Measurements from ENCODE around the gene SLC41A2. TPM values are rescaled to one million over a fixed set of nuclear protein-coding genes. Genes with fewer than 3 reads are reported as not detected.

Gene SLC41A2
- total and polyA plus RNA-seq, 7 experiments from 2014 or later, result 0.08 to 12.7 (median 2.1) TPM

GRCh38 chr12:104935886-104936285 is 22.2 kb downstream of the SLC41A2 start:
- Mint-ChIP-seq H3K27ac (no peak overlapping the region), H3K4me3 (no peak overlapping the region), H3K4me1 (peaks cover 0 to 12% (median 0%) of the 10 kb centered on the region in 7 donors), H3K9me3 (peaks cover 0 to 2% (median 0%) of the 10 kb centered on the region in 11 donors), H3K36me3 (peaks cover 0 to 8% (median 0%) of the 10 kb centered on the region in 5 donors), H3K27me3 (peaks cover 0 to 9% (median 3%) of the 10 kb centered on the region in 5 donors)
- H3K9me3 ChIP-seq (ENCODE audit: control insufficient read depth in 2 of 3, low read length in 3 of 3), result no peaks in the 10 kb centered on the region
- H3K27me3 ChIP-seq (ENCODE audit: control insufficient read depth in 2 of 2, insufficient read depth in 2 of 2, low read length in 2 of 2), result no peaks in the 10 kb centered on the region
- no peaks in the 10 kb centered on the region for H3K4me1 ChIP-seq (ENCODE audit: control insufficient read depth in 2 of 2, insufficient read depth in 2 of 2, low read length in 2 of 2)
- ATAC-seq (no peak), DNase-seq (no peak)
- H3K4me3 ChIP-seq (ENCODE audit: low read length), result no peak overlapping the region
- intact Hi-C loops (cut with micrococcal nuclease), result no loop called here
- CTCF ChIA-PET, result interaction anchor here (0.6 kb wide), 1 partner anchor 171 kb away, joined by 4 read pairs; no protein-coding TSS in a partner anchor
- H3K27ac ChIP-seq (ENCODE audit: low read depth, low read length), result no peak overlapping the region
- POLR2A ChIA-PET, result no interaction called here
- H3K36me3 ChIP-seq (ENCODE audit: control insufficient read depth in 2 of 3, insufficient read depth in 3 of 3, low read length in 3 of 3), result no peaks in the 10 kb centered on the region

GRCh38 chr12:104933778-104934177 is 24.3 kb downstream of the SLC41A2 start:
- no peak overlapping the region for H3K27ac ChIP-seq (ENCODE audit: low read depth, low read length)
- H3K36me3 ChIP-seq (ENCODE audit: control insufficient read depth in 2 of 3, insufficient read depth in 3 of 3, low read length in 3 of 3), result no peaks in the 10 kb centered on the region
- no peak for DNase-seq
- Mint-ChIP-seq H3K4me3 (no peak overlapping the region), H3K4me1 (peaks cover 0 to 25% (median 0%) of the 10 kb centered on the region in 7 donors), H3K36me3 (peaks cover 0 to 8% (median 0%) of the 10 kb centered on the region in 5 donors), H3K27me3 (peaks cover 0 to 9% (median 3%) of the 10 kb centered on the region in 5 donors), H3K9me3 (peaks cover 0 to 2% (median 0%) of the 10 kb centered on the region in 11 donors), H3K27ac (no peak overlapping the region)
- H3K4me3 ChIP-seq (ENCODE audit: low read length), result no peak overlapping the region
- H3K9me3 ChIP-seq (ENCODE audit: control insufficient read depth in 2 of 3, low read length in 3 of 3), result no peaks in the 10 kb centered on the region
- CTCF ChIA-PET, result interaction anchor here (0.7 kb wide), 1 partner anchor 463 kb away, joined by 5 read pairs; no protein-coding TSS in a partner anchor
- no peak for ATAC-seq
- POLR2A ChIA-PET, result no interaction called here
- no peaks in the 10 kb centered on the region for H3K27me3 ChIP-seq (ENCODE audit: control insufficient read depth in 2 of 2, insufficient read depth in 2 of 2, low read length in 2 of 2)
- intact Hi-C loops (cut with micrococcal nuclease), result no loop called here
- no peaks in the 10 kb centered on the region for H3K4me1 ChIP-seq (ENCODE audit: control insufficient read depth in 2 of 2, insufficient read depth in 2 of 2, low read length in 2 of 2)

GRCh38 chr12:104933128-104933527 is 25.0 kb downstream of the SLC41A2 start:
- no peak for DNase-seq
- Histone ChIP-seq H3K36me3 (ENCODE audit: control insufficient read depth in 2 of 3, insufficient read depth in 3 of 3, low read length in 3 of 3) (no peaks in the 10 kb centered on the region), H3K9me3 (ENCODE audit: control insufficient read depth in 2 of 3, low read length in 3 of 3) (no peaks in the 10 kb centered on the region), H3K4me1 (ENCODE audit: control insufficient read depth in 2 of 2, insufficient read depth in 2 of 2, low read length in 2 of 2) (no peaks in the 10 kb centered on the region), H3K27me3 (ENCODE audit: control insufficient read depth in 2 of 2, insufficient read depth in 2 of 2, low read length in 2 of 2) (no peaks in the 10 kb centered on the region), H3K4me3 (ENCODE audit: low read length) (no peak overlapping the region), H3K27ac (ENCODE audit: low read depth, low read length) (no peak overlapping the region)
- H3K4me3 Mint-ChIP-seq, result no peak overlapping the region
- intact Hi-C loops (cut with micrococcal nuclease), result no loop called here
- H3K27me3 Mint-ChIP-seq, result peaks cover 0 to 6% (median 0%) of the 10 kb centered on the region in 5 donors
- CTCF ChIA-PET, result no interaction called here
- peaks cover 0 to 2% (median 0%) of the 10 kb centered on the region in 11 donors for H3K9me3 Mint-ChIP-seq
- no peak for ATAC-seq
- H3K4me1 Mint-ChIP-seq, result peaks cover 0 to 25% (median 0%) of the 10 kb centered on the region in 7 donors
- H3K36me3 Mint-ChIP-seq, result peaks cover 0 to 11% (median 0%) of the 10 kb centered on the region in 5 donors
- no peak overlapping the region for H3K27ac Mint-ChIP-seq
- POLR2A ChIA-PET, result no interaction called here

- CTCF ChIA-PET, result no interaction called here
These were observed 27.4 kb downstream of the SLC41A2 start for GRCh38 chr12:104930388-104931326.

GRCh38 chr12:104929977-104930376 is 28.1 kb downstream of the SLC41A2 start:
- intact Hi-C loops (cut with micrococcal nuclease), result no loop called here
- Mint-ChIP-seq H3K9me3 (no peaks in the 10 kb centered on the region), H3K4me3 (peak overlapping the region in 1 of 10 donors; percentile 21), H3K27me3 (peaks cover 0 to 6% (median 0%) of the 10 kb centered on the region in 5 donors), H3K4me1 (peaks cover 0 to 23% (median 0%) of the 10 kb centered on the region in 7 donors), H3K36me3 (peaks cover 0 to 14% (median 0%) of the 10 kb centered on the region in 5 donors), H3K27ac (peak overlapping the region in 1 of 9 donors; percentile 50)
- Histone ChIP-seq H3K4me1 (ENCODE audit: control insufficient read depth in 2 of 2, insufficient read depth in 2 of 2, low read length in 2 of 2) (no peaks in the 10 kb centered on the region), H3K9me3 (ENCODE audit: control insufficient read depth in 2 of 3, low read length in 3 of 3) (no peaks in the 10 kb centered on the region), H3K27me3 (ENCODE audit: control insufficient read depth in 2 of 2, insufficient read depth in 2 of 2, low read length in 2 of 2) (no peaks in the 10 kb centered on the region), H3K27ac (ENCODE audit: low read depth, low read length) (no peak overlapping the region), H3K36me3 (ENCODE audit: control insufficient read depth in 2 of 3, insufficient read depth in 3 of 3, low read length in 3 of 3) (no peaks in the 10 kb centered on the region), H3K4me3 (ENCODE audit: low read length) (no peak overlapping the region)
- POLR2A ChIA-PET, result no interaction called here
- DNase-seq (no peak), ATAC-seq (no peak)
- CTCF ChIA-PET, result no interaction called here

More at GRCh38 chr12:104930388-104931326, 27.4 kb downstream of the SLC41A2 start:
- no peak for ATAC-seq
- Mint-ChIP-seq H3K4me3 (peak overlapping the region in 1 of 10 donors; percentile 21), H3K9me3 (no peaks in the 10 kb centered on the region), H3K36me3 (peaks cover 0 to 14% (median 0%) of the 10 kb centered on the region in 5 donors), H3K4me1 (peaks cover 0 to 23% (median 0%) of the 10 kb centered on the region in 7 donors), H3K27me3 (peaks cover 0 to 6% (median 0%) of the 10 kb centered on the region in 5 donors), H3K27ac (peak overlapping the region in 1 of 9 donors; percentile 50)
- H3K4me3 ChIP-seq (ENCODE audit: low read length), result no peak overlapping the region
- no peaks in the 10 kb centered on the region for H3K27me3 ChIP-seq (ENCODE audit: control insufficient read depth in 2 of 2, insufficient read depth in 2 of 2, low read length in 2 of 2)
- H3K27ac ChIP-seq (ENCODE audit: low read depth, low read length), result no peak overlapping the region
- POLR2A ChIA-PET, result no interaction called here
- no peaks in the 10 kb centered on the region for H3K9me3 ChIP-seq (ENCODE audit: control insufficient read depth in 2 of 3, low read length in 3 of 3)
- no peaks in the 10 kb centered on the region for H3K4me1 ChIP-seq (ENCODE audit: control insufficient read depth in 2 of 2, insufficient read depth in 2 of 2, low read length in 2 of 2)
- peak in 1 of 9 donors; percentile 46 for DNase-seq
- no peaks in the 10 kb centered on the region for H3K36me3 ChIP-seq (ENCODE audit: control insufficient read depth in 2 of 3, insufficient read depth in 3 of 3, low read length in 3 of 3)
- intact Hi-C loops (cut with micrococcal nuclease), result no loop called here

GRCh38 chr12:104929368-104929767 is 28.7 kb downstream of the SLC41A2 start:
- intact Hi-C loops (cut with micrococcal nuclease), result no loop called here
- H3K36me3 Mint-ChIP-seq, result peaks cover 0 to 13% (median 0%) of the 10 kb centered on the region in 5 donors
- ChIA-PET CTCF (no interaction called here), POLR2A (no interaction called here)
- Histone ChIP-seq H3K27ac (ENCODE audit: low read depth, low read length) (no peak overlapping the region), H3K27me3 (ENCODE audit: control insufficient read depth in 2 of 2, insufficient read depth in 2 of 2, low read length in 2 of 2) (no peaks in the 10 kb centered on the region), H3K36me3 (ENCODE audit: control insufficient read depth in 2 of 3, insufficient read depth in 3 of 3, low read length in 3 of 3) (no peaks in the 10 kb centered on the region), H3K4me1 (ENCODE audit: control insufficient read depth in 2 of 2, insufficient read depth in 2 of 2, low read length in 2 of 2) (no peaks in the 10 kb centered on the region), H3K4me3 (ENCODE audit: low read length) (no peak overlapping the region), H3K9me3 (ENCODE audit: control insufficient read depth in 2 of 3, low read length in 3 of 3) (no peaks in the 10 kb centered on the region)
- peaks cover 0 to 2% (median 0%) of the 10 kb centered on the region in 11 donors for H3K9me3 Mint-ChIP-seq
- no peak overlapping the region for H3K4me3 Mint-ChIP-seq
- H3K27ac Mint-ChIP-seq, result peak overlapping the region in 1 of 9 donors; percentile 50
- H3K27me3 Mint-ChIP-seq, result peaks cover 0 to 6% (median 0%) of the 10 kb centered on the region in 5 donors
- no peak for DNase-seq
- no peak for ATAC-seq
- H3K4me1 Mint-ChIP-seq, result peaks cover 0 to 23% (median 0%) of the 10 kb centered on the region in 7 donors

All from naive thymus-derived CD4-positive, alpha-beta T cell (primary cell).